Mammary epithelial cell (primary cell): Measurements from ENCODE around the gene LYST.

Source experiments
- EZH2 ChIP-seq: IDR thresholded peaks from 2 replicates; pipeline ENCODE4 v1.6.1; 2012; ENCODE audit warnings: low read length, inconsistent platforms, borderline replicate concordance
- TF ChIP-seq, protein P1 (sequence below), 2 donors: IDR thresholded peaks in 1 of 2; conservative IDR thresholded peaks in 1 of 2; 2 replicates each; pipeline ENCODE4 v1.5.1; 2011 to 2012; ENCODE audit warnings: inconsistent platforms in 2 of 2, low read length in 2 of 2, mild to moderate bottlenecking in 2 of 2, control low read depth in 1 of 2, low read depth in 1 of 2; ENCODE audit not compliant: insufficient read depth in 1 of 2; ENCODE audit errors: extremely low read depth in 1 of 2

DNA sequence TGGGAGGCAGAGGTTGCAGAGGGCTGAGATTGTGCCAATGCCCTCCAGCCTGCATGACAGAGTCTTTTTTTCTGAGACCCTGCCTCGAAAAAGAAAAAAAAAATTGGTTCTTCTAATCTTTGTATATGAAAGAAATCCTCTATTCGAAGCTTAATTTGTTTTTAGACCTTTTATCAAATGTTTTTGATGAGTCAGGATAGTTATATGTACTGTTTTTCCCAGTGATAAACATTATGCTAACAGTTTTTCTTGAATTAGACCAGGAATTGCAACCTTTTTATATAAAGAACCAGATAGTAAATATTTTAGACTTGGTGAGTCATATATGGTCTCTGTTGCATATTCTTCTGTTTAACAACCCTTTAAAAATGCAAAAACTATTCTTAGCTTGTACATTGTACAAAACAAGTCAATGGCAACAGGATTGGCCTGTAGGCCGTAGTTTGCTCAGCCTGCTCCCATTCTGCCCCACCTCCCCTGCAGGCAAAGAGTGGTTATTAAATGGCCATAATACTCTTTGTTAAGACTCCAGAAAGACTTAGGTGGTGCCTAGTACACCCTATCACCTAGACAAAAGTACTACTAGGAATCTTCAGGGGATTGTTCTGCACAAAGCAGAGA is 45.2 kb downstream of the LYST start:
- TF ChIP-seq, protein P1, sequence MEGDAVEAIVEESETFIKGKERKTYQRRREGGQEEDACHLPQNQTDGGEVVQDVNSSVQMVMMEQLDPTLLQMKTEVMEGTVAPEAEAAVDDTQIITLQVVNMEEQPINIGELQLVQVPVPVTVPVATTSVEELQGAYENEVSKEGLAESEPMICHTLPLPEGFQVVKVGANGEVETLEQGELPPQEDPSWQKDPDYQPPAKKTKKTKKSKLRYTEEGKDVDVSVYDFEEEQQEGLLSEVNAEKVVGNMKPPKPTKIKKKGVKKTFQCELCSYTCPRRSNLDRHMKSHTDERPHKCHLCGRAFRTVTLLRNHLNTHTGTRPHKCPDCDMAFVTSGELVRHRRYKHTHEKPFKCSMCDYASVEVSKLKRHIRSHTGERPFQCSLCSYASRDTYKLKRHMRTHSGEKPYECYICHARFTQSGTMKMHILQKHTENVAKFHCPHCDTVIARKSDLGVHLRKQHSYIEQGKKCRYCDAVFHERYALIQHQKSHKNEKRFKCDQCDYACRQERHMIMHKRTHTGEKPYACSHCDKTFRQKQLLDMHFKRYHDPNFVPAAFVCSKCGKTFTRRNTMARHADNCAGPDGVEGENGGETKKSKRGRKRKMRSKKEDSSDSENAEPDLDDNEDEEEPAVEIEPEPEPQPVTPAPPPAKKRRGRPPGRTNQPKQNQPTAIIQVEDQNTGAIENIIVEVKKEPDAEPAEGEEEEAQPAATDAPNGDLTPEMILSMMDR (conservative IDR thresholded peaks at IDR 0.05 in 1 of 2, IDR thresholded peaks at IDR 0.05 in 1 of 2; ENCODE audit: extremely low read depth in 1 of 2, insufficient read depth in 1 of 2, low read depth in 1 of 2, low read length in 2 of 2): no peak
- TF ChIP-seq EZH2: no peak
